Measurements from ENCODE around the gene CALB2. TPM values are rescaled to one million over a fixed set of nuclear protein-coding genes. Genes with fewer than 3 reads are reported as not detected.
"Not testable (repeated sequence)": the region's sequence is repeated elsewhere in the genome, so short reads cannot be mapped to it uniquely, and the experiment has no call there.

The CALB2 gene
- total RNA-seq, 1 donor: not detected

- DNase-seq (ENCODE audit: low read depth in 2 of 3, low spot score in 2 of 3): no peak
These were observed 6.1 kb upstream of the CALB2 start for GRCh38 chr16:71352466-71352865.

DNA sequence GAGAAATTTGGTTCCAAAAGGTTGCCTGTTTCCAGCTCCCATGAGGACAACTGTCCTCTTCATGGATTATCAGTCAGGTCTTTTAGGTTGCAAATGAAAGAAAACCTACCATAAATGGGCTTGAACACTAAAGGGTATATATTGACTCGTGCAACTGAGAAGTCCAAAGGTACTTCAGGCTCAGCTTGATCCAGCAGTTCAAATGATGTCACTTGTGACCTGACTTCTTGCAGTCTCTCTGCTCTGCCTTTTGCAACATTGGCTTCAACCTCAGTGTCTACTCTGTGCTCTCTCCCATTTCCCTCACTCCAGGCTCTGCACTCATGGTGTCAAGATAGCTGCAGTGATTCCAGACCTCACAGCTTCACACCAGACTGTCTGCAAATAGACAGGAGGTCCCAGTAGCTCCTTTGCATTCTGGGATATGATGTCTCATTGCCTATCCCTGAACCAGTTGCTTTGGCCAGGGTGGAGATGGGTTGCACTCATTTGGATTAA lies 5.5 kb upstream of the CALB2 start:
- no peak for DNase-seq (ENCODE audit: low read depth in 2 of 3, low spot score in 2 of 3)

- DNase-seq (ENCODE audit: low read depth in 2 of 3, low spot score in 2 of 3): no peak
These were observed 4.8 kb upstream of the CALB2 start for GRCh38 chr16:71353736-71354135.

GRCh38 chr16:71354156-71354555 lies 4.4 kb upstream of the CALB2 start:
- DNase-seq (ENCODE audit: low read depth in 2 of 3, low spot score in 2 of 3): no peak

DNA sequence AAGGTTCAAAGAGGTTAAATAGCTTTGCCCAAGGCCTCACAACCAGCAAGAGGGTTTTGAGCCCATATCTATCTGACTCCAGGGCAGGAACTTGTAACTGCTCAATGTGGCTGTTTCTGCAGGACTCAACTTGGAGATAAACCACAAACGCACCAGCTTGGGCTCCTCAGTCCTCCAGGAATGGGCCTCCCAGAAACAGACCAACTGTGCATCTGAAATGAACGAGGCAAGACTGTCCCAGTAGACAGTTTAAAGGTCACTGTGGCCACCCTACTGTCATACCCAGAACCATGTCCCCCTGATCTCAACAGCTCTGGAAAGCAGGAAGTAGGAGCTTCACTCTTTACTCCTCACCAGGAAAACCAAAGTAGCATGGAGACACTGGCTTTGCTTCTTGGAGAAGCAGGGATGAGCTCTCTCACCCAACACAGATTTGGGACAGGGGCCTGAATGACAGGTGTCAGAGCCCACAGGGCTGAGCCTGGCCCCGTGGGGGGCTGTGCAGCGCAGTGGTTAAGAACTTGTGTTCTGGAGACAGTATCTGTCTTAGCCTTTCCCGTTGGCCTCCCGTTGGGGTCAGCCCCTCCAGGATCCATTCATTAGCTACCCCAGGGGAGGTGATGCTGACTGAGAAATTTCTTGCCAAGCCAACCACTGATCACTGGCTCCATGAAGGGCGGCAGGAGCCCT lies 2.3 kb upstream of the CALB2 start:
- DNase-seq (ENCODE audit: low read depth in 2 of 3, low spot score in 2 of 3): no peak

- DNase-seq (ENCODE audit: low read depth in 2 of 3, low spot score in 2 of 3): not testable (repeated sequence)
These were observed 1.6 kb upstream of the CALB2 start for GRCh38 chr16:71356936-71357335.

GRCh38 chr16:71357681-71358080 lies 842 bp upstream of the CALB2 start:
- no peak for DNase-seq (ENCODE audit: low read depth in 2 of 3, low spot score in 2 of 3)

DNA sequence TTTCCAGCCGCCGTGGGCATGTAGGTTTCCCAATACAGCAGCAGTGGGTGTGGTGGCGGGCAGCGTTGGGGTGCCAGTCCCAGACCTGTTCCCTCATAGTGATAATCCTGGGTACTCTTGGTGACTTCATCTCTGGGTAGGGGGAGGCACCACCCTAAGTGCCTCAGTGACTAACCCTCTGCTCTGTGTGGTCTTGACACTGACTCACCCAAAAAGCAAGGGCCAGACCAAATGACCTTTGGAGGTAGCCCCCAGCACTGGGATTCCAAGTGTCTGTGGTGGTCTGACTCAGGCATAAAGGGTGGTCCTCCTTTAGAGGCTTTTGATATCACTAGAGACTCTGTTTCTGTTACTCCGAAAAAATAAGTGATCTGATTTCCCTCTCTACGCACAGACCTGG lies 908 bp downstream of the CALB2 start:
- no peak for DNase-seq (ENCODE audit: low read depth in 2 of 3, low spot score in 2 of 3)

DNA sequence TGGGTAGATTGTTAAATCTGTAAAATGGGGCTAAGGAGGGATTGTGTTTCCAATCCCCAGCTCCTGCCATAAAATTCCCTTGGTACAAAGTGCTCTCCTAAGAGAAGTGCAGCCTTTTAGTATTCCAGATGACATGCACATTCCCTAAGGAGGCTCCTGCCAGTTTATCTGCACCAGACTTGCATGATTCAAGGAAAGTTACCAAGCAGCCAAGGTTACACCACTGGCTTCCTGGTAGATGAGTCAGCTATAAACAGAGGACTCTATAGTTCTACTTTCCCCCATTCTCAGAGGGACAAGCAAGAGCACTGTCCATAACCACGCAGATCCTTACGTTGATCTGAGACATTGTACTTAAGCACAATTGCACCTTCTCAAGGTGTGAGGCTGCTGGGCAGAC lies 1.9 kb downstream of the CALB2 start:
- DNase-seq (ENCODE audit: low read depth in 2 of 3, low spot score in 2 of 3): no peak

GRCh38 chr16:71364133-71364681 lies 5.7 kb downstream of the CALB2 start:
- DNase-seq (ENCODE audit: low read depth in 2 of 3, low spot score in 2 of 3): no peak

DNA sequence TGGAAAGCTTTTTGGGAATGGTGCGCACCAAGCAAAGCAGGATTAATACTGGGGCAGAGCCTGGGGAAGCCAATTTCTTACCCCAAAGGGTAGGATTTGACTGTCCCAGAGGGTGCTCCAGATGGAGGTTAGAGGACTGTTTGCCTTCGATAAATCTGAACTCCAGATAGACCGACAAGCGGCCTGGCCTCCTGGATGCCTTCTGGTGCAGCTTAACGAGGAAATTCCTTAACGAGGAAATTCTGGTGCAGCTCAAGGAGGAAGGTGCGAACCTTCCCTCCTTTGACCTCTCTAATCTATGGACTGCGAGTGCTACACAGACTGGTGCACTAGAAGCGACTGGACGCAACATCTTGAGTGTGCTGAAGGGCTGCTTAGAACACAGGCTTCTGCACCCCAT lies 6.5 kb downstream of the CALB2 start:
- no peak for DNase-seq (ENCODE audit: low read depth in 2 of 3, low spot score in 2 of 3)

DNA sequence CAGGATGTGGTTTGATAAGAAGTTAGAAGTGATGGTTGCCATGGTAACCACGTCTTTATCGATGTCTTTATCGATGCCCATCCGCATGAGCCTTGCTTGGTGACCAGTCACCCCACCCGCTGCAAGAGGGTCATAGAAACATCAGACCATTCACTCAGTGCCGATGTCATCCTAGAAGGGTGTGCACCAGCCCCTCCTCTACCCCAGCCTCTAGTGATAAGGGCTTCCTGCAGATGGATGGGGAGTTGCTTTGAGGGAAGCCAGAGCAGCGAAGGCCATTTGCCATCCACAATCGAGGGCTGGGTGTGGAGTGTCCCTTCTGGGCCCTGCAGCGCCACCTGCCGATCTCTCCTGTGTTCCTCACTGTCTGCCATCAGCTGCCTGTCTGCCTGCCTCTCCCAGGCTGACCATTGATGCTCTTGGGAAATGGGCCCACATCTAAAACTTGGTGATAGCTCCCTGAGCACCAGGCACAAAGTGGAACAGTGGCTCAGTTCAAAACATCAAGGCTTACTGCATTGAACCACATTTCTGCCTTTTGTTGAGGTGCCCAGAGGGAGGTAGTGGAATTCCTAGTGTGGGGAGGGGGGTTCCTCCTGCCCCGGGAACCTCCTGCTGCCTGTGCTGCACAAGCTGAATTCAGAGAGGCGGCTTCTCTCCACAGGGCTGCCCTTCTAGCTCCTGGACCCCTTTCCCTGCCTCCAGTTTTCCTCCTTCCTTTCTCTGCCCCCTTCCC lies 8.9 kb downstream of the CALB2 start:
- DNase-seq (ENCODE audit: low read depth in 2 of 3, low spot score in 2 of 3): peak in 2 of 3 donors; percentile 47 to 73

GRCh38 chr16:71368958-71369357 lies 10.4 kb downstream of the CALB2 start:
- DNase-seq (ENCODE audit: low read depth in 2 of 3, low spot score in 2 of 3): no peak

GRCh38 chr16:71369494-71369893 lies 11.0 kb downstream of the CALB2 start:
- DNase-seq (ENCODE audit: low read depth in 2 of 3, low spot score in 2 of 3): no peak

DNA sequence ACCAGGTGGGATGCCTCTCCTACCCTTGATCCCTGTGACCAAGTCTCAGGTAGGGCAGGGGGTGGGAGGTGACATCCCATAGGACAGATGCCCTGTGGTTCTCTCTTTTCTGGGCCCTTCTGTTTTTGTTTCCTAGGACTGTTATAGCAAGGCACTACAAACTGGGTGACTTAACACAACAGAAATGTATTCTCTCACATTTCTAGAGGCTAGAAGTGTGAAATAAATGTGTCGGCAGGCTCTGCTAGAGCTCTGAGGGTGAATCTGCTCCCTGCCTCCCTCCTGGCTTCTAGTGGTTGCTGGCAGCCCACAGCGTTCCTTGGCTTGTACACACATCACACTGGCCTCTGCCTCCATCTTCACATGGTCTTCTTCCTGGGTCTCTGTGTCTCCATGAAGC lies 12.7 kb downstream of the CALB2 start:
- DNase-seq (ENCODE audit: low read depth in 2 of 3, low spot score in 2 of 3): no peak

- no peak for DNase-seq (ENCODE audit: low read depth in 2 of 3, low spot score in 2 of 3)
These were observed 14.6 kb downstream of the CALB2 start for GRCh38 chr16:71373073-71373472.

- DNase-seq (ENCODE audit: low read depth in 2 of 3, low spot score in 2 of 3): no peak
These were observed 18.1 kb downstream of the CALB2 start for GRCh38 chr16:71376465-71377157.

GRCh38 chr16:71379711-71380110 lies 21.2 kb downstream of the CALB2 start:
- no peak for DNase-seq (ENCODE audit: low read depth in 2 of 3, low spot score in 2 of 3)

GRCh38 chr16:71380831-71381230 lies 22.3 kb downstream of the CALB2 start:
- DNase-seq (ENCODE audit: low read depth in 2 of 3, low spot score in 2 of 3): no peak

- DNase-seq (ENCODE audit: low read depth in 2 of 3, low spot score in 2 of 3): peak in 1 of 3 donors; percentile 12
These were observed 24.7 kb downstream of the CALB2 start for GRCh38 chr16:71383054-71383773.

All from hematopoietic multipotent progenitor cell (in vitro differentiated cells).